Thymus (tissue), 11 donors: ENCODE measurements around the gene PKIG. TPM values are rescaled to one million over a fixed set of nuclear protein-coding genes. Genes with fewer than 3 reads are reported as not detected.

ENCODE experiments used
- DNase-seq, 9 donors: peaks; one replicate each; pipeline ENCODE4 v3.0.0-alpha.2; 2013; ENCODE audit warnings: low spot score in 9 of 9, low read depth in 6 of 9, missing footprints in 1 of 9
- H3K27ac ChIP-seq, 2 donors: one replicate each; pipeline ENCODE4 v1.5.1; 2013; ENCODE audit warnings: control low read depth in 1 of 2, low read depth in 1 of 2, low read length in 1 of 2, mild to moderate bottlenecking in 1 of 2, moderate library complexity in 1 of 2
- H3K27me3 ChIP-seq, 2 donors: one replicate each; pipeline ENCODE4 v1.5.1; 2013; ENCODE audit warnings: low read length in 1 of 2; ENCODE audit not compliant: control insufficient read depth in 2 of 2, insufficient read depth in 1 of 2
- H3K36me3 ChIP-seq, 2 donors: one replicate each; pipeline ENCODE4 v1.5.1; 2013; ENCODE audit warnings: low read length in 1 of 2, mild to moderate bottlenecking in 1 of 2, moderate library complexity in 1 of 2; ENCODE audit not compliant: control insufficient read depth in 2 of 2, insufficient read depth in 2 of 2
- H3K4me1 ChIP-seq, 2 donors: one replicate each; pipeline ENCODE4 v1.5.1; 2013; ENCODE audit warnings: low read length in 2 of 2; ENCODE audit not compliant: control insufficient read depth in 2 of 2, insufficient read depth in 2 of 2
- H3K4me3 ChIP-seq, 2 donors: one replicate each; pipeline ENCODE4 v1.5.1; 2013; ENCODE audit warnings: low read length in 2 of 2, control low read depth in 1 of 2, mild to moderate bottlenecking in 1 of 2
- H3K9me3 ChIP-seq, 2 donors: one replicate each; pipeline ENCODE4 v1.5.1; 2013; ENCODE audit warnings: low read length in 1 of 2, mild to moderate bottlenecking in 1 of 2; ENCODE audit not compliant: control insufficient read depth in 2 of 2, insufficient read depth in 1 of 2
- WGBS: extraction: QIAGEN DNeasy Blood & Tissue Kit; methylation state at CpG from one replicate; pipeline ENCODE4 v1.1.7; 2013; 5-methylcytosine and 5-hydroxymethylcytosine counted together
- polyA plus RNA-seq: library from polyadenylated mRNA; stranded (reverse); fragments of 200-250 nt; gene quantifications from one replicate; pipeline ENCODE4 v1.2.3, GENCODE V29; 2013
- total RNA-seq: library from RNA; stranded (reverse); fragments of 120-200 nt; gene quantifications from one replicate; pipeline ENCODE4 v1.2.4, GENCODE V29; 2013
- donor health status: healthy.

The PKIG gene
- total and polyA plus RNA-seq, 2 donors: 27.7 to 41.7 TPM

GRCh38 chr20:44625361-44625760 lies 43.0 kb downstream of the PKIG start:
- peaks cover 7 to 17% of the 10 kb centered on the region in 2 donors for H3K4me1 ChIP-seq
- WGBS: 98% methylated on average over 8 of the region's 8 CpGs
- H3K4me3 ChIP-seq: no peak overlapping the region
- H3K27ac ChIP-seq: no peak overlapping the region
- no peak for DNase-seq
- peaks cover 7 to 15% of the 10 kb centered on the region in 2 donors for H3K9me3 ChIP-seq
- H3K36me3 ChIP-seq: peaks cover 93 to 97% of the 10 kb centered on the region in 2 donors
- no peaks in the 10 kb centered on the region for H3K27me3 ChIP-seq

DNA sequence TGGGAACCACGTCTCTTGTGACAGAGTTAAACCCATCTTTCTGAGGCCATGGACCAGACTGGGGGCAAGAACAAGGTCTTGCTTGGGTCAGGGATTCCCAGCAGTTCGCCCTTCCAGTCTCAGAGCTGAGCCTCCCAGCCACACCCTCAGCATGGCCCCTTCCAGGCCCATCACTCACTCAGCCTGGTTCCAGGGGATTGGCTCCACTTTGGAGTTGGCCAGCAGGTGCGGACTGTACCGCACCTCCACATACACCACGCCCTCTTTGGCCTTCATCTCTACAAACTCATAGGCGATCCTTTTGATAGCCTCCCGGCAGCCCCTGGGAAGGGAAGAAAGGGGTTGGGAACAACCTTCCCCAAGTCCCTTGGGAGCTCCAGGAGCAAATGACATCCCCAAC lies 43.9 kb downstream of the PKIG start:
- H3K9me3 ChIP-seq: peaks cover 7 to 15% of the 10 kb centered on the region in 2 donors
- H3K4me3 ChIP-seq: no peak overlapping the region
- 98% methylated on average over 7 of the region's 7 CpGs for WGBS
- H3K27me3 ChIP-seq: no peaks in the 10 kb centered on the region
- peaks cover 88 to 95% of the 10 kb centered on the region in 2 donors for H3K36me3 ChIP-seq
- no peak for DNase-seq
- H3K27ac ChIP-seq: no peak overlapping the region
- H3K4me1 ChIP-seq: peaks cover 4 to 9% of the 10 kb centered on the region in 2 donors

GRCh38 chr20:44627364-44628010 lies 45.1 kb downstream of the PKIG start:
- no peak overlapping the region for H3K27ac ChIP-seq
- DNase-seq: no peak
- H3K27me3 ChIP-seq: no peaks in the 10 kb centered on the region
- H3K4me3 ChIP-seq: no peak overlapping the region
- 98% methylated on average over 13 of the region's 13 CpGs for WGBS
- H3K4me1 ChIP-seq: no peaks in the 10 kb centered on the region
- H3K36me3 ChIP-seq: peaks cover 88 to 95% of the 10 kb centered on the region in 2 donors
- peaks cover 7 to 15% of the 10 kb centered on the region in 2 donors for H3K9me3 ChIP-seq

- no peak for DNase-seq
- peaks cover 86 to 93% of the 10 kb centered on the region in 2 donors for H3K36me3 ChIP-seq
- peaks cover 1 to 7% of the 10 kb centered on the region in 2 donors for H3K9me3 ChIP-seq
- WGBS: 98% methylated on average over 9 of the region's 9 CpGs
- H3K27me3 ChIP-seq: no peaks in the 10 kb centered on the region
- no peak overlapping the region for H3K27ac ChIP-seq
- H3K4me3 ChIP-seq: no peak overlapping the region
- H3K4me1 ChIP-seq: no peaks in the 10 kb centered on the region
These were observed 46.6 kb downstream of the PKIG start for GRCh38 chr20:44629017-44629385.

- 97% methylated on average over 10 of the region's 10 CpGs for WGBS
These were observed 47.2 kb downstream of the PKIG start for GRCh38 chr20:44629542-44629941.

DNA sequence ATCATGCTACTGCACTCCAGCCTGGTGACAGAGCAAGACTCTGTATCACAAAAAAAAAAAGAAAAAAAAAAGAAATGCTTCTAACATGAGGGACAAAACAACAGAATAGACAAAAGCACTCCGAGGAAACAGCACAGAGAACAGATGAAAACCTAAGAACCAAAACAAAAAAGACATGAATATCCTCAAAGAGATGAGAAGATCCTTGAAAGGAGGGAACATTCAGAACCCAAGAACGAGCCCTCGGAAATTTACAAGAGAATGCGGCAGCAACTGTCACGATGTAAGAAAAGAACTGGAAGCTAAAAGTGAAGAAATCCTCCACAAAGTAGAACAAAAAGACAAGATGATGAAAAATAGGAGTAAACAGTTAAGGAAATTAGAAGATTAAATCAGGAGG lies 47.9 kb downstream of the PKIG start:
- no peak overlapping the region for H3K27ac ChIP-seq
- peaks cover 0 to 2% of the 10 kb centered on the region in 2 donors for H3K9me3 ChIP-seq
- 98% methylated on average over 5 of the region's 5 CpGs for WGBS
- no peak for DNase-seq
- peaks cover 86 to 93% of the 10 kb centered on the region in 2 donors for H3K36me3 ChIP-seq
- H3K27me3 ChIP-seq: no peaks in the 10 kb centered on the region
- no peak overlapping the region for H3K4me3 ChIP-seq
- H3K4me1 ChIP-seq: no peaks in the 10 kb centered on the region

More at GRCh38 chr20:44629542-44629941, 47.2 kb downstream of the PKIG start:
- DNase-seq: no peak
- no peak overlapping the region for H3K27ac ChIP-seq
- peaks cover 0 to 3% of the 10 kb centered on the region in 2 donors for H3K9me3 ChIP-seq
- no peaks in the 10 kb centered on the region for H3K27me3 ChIP-seq
- H3K4me1 ChIP-seq: no peaks in the 10 kb centered on the region
- H3K36me3 ChIP-seq: peaks cover 86 to 93% of the 10 kb centered on the region in 2 donors
- no peak overlapping the region for H3K4me3 ChIP-seq

DNA sequence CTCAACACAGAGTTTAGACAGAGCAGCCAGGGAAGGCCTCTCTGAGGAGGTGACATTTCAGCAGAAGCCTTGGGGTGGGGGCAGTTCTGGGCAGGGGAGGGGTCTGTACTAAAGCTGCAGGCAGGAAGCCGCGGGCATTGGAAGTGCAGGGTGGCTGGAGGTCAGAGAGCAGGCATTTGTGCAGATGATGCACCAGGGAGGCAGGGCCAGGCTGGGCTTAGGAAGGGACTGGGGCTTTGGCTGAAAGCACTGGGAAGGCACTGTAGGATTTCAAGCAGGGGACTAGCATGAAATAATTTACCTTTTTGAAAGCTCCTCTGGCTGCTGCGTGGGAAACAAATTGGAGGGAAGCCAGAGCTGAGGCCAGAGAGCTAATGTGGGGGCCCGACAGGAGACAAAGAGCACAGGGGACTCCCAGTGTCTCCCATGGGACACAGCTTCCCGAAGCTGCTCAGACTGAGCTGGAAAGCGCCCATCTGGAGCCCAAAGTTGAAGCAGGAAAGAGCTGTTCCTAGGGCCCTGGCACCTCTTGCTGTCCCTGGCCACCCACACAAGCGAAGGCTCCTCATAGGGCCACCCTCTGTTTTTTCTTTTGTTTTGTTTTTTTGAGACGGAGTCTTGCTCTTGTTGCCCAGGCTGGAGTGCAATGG lies 49.8 kb downstream of the PKIG start:
- no peaks in the 10 kb centered on the region for H3K27me3 ChIP-seq
- no peak overlapping the region for H3K4me3 ChIP-seq
- peaks cover 86 to 92% of the 10 kb centered on the region in 2 donors for H3K36me3 ChIP-seq
- H3K4me1 ChIP-seq: no peaks in the 10 kb centered on the region
- H3K9me3 ChIP-seq: peaks cover 0 to 1% of the 10 kb centered on the region in 2 donors
- H3K27ac ChIP-seq: no peak overlapping the region
- 91% methylated on average over 8 of the region's 8 CpGs for WGBS
- DNase-seq: no peak

GRCh38 chr20:44633187-44633810 lies 50.9 kb downstream of the PKIG start:
- H3K4me1 ChIP-seq: no peaks in the 10 kb centered on the region
- WGBS: 96% methylated on average over 3 of the region's 3 CpGs
- peaks cover 0 to 3% of the 10 kb centered on the region in 2 donors for H3K9me3 ChIP-seq
- no peak overlapping the region for H3K27ac ChIP-seq
- peaks cover 87 to 90% of the 10 kb centered on the region in 2 donors for H3K36me3 ChIP-seq
- no peak overlapping the region for H3K4me3 ChIP-seq
- H3K27me3 ChIP-seq: no peaks in the 10 kb centered on the region
- DNase-seq: no peak
